GM21786 (cell line): ENCODE data around the gene SEC14L5.

Experiments
- ATAC-seq: cut with Tn5 transposase; IDR thresholded peaks from one replicate; pipeline ENCODE4 v1.9.1; 2021; ENCODE audit not compliant: unreplicated experiment

SEC14L5 gene

DNA sequence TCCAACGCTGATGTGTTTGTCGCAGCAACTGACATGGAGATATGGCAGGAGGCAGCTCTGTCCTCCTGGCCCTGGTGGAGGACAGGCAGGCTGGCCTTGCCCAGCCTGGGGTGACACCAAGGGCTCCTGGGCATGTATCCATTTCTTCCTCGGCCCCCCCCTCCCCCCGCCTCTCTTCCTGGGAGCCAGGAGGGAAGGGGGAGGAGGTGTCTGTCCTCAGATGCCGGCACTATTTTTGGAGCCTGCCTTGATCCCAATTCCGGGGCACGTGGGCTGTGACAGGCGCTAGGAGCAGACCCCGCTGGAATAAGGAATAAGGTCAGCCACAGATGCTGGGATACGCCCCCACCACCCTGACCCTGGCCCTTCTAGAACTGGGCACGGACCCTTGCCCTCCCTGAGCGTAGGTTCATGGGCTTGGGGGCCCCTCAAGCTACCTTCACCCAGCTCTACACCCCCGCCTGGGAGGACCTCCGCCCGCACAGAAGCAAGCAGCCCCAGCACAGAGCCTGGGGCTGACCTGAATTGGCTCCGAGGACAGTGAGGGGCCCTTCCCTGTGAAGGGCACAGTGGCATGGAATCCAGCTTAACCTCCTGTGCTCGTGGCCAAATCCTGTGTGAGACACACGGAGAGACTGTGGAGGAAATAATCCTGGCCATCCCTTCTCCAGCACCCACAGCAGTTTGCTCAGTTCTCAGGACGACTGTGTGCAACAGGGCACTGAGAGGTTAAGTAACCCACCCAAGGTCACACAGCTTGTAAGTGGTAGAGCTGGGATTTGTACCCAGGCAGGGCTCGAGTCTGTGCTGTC is 24.1 kb downstream of the SEC14L5 start:
- no peak for ATAC-seq

DNA sequence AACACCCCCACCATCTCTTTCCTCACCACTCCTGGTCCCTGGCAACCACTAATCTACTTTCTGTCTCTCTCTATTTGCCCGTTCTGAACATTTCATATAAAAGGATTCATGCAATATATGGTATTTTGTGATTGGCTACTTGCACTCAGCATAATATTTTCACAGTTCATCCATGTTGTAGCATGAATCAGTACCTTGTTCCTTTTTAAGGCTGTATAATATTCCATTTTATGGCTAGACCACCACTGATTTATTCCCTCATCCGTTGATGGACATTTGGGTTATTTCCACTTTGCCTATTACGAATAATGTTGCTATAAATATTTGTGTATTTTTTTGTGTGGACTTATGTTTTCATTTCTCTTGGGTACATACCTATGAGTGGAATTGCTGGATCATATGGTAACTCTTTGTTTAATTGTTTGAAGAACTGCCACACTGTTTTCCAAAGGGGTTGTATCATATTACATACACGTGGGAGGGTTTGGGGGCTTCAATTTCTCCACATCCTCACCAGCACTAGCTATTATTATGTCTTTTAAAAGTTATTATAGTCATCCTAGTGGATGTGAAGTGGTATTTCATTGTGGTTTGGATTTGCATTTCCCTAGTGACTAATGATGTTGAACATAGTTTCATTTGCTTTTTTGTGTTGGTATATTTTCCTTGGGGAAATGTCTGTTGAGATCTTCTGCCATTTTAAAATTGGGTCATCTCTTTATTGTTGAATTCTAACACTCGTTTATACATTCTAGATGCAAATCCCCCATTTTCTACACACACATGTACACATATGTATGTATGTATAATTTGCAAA is 26.3 kb downstream of the SEC14L5 start:
- no peak for ATAC-seq

DNA sequence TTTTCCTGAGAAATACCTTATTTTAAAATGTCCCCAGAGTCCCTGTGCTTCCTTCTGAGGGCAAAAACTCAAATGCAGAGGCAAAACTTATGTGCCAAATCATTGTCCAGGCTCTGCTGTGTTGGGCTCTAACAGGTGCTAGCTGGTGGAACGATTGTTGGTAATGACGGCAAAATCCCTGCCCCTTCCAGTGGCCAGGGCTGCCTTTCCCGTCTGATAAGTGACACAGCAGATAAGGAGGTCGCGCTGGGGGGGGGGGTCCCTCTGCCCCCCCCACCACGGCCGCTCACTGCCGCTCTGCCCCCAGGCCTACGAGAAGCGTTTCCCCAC is 29.1 kb downstream of the SEC14L5 start:
- no peak for ATAC-seq

GRCh38 chr16:4987580-4988374 is 29.6 kb downstream of the SEC14L5 start:
- no peak for ATAC-seq

DNA sequence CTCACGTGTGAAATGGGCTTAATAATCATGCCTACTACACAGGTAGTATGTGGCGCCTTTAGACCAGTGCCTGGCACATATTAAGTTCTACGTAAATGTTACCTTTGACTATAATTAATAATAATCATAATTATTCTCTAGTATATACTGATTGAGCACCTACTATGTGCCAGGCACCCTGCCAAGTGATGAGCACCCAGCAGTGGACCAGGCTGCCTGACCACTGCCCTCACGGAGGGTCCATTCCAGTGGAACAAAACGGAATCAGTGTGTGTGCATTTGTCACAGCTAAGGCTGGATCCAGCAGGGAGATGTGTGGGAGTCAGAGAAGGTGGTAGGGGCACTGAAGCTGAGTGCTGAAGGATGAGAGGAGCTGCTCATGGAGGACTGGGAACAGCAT is 30.5 kb downstream of the SEC14L5 start:
- ATAC-seq = no peak

- no peak for ATAC-seq
These were observed 31.4 kb downstream of the SEC14L5 start for GRCh38 chr16:4989391-4990006.

- no peak for ATAC-seq
These were observed 32.3 kb downstream of the SEC14L5 start for GRCh38 chr16:4990415-4990814.

DNA sequence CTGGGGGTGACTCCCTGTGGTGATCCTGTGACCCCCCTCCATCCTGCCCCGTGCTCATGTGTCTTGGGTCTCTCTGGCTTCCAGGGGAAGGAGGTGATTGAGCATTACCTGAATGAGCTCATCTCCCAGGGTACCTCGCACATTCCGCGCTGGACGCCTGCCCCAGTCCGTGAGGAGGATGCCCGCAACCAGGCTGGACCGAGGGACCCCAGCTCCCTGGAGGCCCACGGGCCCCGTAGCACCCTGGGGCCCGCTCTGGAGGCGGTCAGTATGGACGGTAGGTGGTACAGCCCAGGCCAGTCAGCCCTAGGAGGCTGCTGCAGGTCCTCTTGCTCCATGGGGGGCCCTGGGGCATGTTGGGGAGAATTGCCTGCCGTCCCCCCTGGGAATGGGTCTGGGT is 33.6 kb downstream of the SEC14L5 start:
- ATAC-seq = no peak

DNA sequence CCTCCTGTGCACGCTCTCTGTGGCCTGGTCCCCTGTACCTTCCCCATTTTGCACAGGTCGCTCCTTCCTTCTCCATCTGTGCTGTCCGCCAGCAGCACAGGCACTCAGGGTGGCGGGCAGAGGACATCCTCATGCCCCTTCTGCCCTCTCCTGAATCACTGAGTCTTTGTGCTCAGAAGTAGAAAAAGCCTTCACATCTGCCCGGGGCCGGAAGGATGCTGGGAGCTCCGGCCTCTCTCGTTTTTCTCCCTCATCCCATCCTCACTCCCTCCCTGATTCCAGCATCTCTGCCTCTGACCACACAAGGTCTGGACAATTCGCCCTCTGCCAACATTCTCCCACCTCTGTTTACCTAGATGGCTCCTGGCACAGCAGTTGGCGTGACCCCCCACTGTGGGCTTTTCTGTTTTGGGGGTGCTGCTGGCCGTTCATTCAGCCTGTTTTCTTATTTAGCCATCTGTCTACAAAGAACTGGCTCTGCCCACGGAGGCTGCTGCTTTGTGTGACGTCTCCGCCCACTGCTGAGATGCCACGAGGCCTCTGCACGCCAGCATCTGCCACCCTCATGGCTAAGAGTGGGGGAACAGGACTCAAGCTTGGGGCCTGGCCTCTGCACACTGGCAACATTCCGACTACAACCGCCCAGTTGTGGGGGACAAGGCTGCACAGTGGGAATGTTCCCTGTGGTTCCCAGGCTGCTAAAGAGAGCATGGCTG is 36.7 kb downstream of the SEC14L5 start:
- no peak for ATAC-seq

GRCh38 chr16:5000573-5001001 is 42.5 kb downstream of the SEC14L5 start:
- ATAC-seq = no peak

DNA sequence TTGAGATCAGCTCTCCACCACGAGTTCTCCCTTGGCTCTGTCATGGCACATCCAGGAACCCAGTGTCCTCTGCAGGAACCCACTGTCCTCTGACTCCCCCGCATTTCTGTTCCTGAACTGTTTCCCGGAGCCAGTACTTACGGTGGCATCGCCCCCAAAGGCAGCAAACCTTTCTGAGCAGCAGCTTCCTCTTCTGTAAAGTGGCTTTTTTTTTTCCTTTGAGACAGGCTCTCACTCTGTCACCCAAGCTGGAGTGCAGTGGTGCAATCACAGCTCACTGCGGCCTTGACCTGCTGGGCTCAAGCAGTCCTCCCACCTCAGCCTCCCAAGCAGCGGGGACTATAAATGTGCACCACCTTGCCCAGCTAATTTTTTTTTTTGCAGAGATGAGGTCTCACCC is 43.4 kb downstream of the SEC14L5 start:
- no peak for ATAC-seq

DNA sequence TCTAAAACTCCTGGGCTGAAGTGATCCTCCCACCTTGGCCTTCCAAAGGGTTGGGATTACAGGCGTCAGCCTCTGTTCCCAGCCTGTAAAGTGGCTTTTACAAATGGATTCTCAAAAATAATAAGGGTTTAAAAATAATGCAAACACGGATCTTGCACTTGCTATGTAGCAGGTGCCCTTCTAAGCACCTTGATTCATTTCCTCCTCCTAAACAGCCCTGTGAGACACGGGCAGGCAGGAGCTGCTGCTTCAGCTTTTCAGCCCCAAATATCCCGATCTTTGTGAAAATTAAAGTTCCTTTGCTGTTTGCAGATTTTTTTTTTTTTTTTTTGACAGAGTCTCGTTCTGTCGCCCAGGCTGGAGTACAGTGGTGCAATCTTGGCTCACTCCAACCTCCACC is 43.9 kb downstream of the SEC14L5 start:
- no peak for ATAC-seq

DNA sequence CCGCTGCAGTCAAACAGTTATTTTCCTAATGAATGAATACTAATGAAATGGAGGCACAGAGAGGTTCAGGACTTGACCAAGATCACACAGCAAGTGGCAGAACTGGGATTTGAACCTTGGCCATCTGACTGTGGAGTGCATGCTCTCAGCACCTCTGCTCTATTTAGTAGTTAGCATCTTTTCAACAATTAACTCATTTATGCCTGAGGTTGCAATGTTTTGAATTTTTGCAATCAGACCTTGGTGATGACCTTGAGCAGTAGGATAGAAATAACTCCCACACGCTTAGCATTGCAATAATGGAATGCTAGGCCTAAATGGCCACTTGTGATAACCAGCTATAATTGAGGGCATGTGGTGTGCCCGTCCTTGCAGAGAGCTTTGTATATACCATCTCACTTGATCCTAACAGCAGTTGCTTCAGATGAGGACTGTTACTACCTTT is 44.6 kb downstream of the SEC14L5 start:
- ATAC-seq = no peak

DNA sequence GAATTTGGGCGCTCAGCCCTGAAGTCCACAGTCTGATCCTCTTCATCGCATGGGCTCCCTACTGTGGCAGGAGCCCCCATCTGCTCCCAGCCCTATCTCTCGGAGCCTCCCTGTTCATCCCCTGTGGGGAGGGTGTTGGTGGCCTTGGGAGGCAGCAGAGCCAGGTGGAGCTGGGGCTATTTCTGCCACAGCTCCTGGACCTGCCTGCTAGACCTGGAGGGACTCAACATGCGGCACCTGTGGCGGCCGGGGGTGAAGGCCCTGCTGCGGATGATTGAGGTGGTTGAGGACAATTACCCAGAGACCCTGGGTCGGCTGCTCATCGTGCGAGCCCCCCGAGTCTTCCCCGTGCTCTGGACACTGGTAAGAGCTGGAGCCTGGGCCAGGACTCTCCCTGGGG is 45.1 kb downstream of the SEC14L5 start:
- no peak for ATAC-seq

GRCh38 chr16:5003828-5004227 is 45.7 kb downstream of the SEC14L5 start:
- ATAC-seq = no peak

DNA sequence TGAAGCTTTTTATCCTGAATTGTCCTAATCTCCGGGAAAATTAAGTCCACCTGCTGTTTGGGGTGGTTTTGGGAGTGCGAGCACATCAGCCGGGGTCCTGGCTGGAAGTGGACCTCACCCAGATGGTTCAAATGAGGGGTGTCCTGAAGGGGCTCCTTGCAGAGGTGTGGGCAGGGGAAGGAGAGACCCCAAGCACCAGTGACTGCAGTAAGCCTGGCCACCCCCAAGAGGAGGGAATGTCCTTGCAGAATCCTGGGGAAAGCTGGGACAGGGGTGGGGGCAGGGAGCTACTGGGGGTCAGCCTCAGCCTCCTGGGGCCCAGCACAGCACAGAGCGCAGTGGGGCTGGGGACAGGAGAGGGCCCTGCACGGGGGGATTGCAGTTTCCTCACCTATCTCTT is 46.2 kb downstream of the SEC14L5 start:
- no peak for ATAC-seq

DNA sequence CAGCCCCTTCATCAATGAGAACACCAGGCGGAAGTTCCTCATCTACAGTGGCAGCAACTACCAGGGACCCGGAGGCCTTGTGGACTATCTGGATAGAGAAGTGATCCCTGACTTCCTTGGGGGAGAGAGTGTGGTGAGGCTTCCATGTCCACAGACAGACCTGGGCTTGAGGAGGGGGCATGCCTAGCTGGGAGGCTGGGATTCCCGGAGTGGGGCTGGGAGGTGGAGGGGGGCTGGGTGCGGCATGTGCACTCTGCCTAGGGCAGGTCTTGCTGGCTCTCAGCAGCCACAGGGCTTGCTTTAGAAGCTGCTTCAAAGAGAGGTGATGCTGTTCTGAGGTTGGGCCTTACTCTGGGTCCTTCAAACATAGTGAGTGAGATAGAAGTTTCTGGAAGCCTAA is 47.8 kb downstream of the SEC14L5 start:
- no peak for ATAC-seq

- no peak for ATAC-seq
These were observed 48.4 kb downstream of the SEC14L5 start for GRCh38 chr16:5006348-5007193.

DNA sequence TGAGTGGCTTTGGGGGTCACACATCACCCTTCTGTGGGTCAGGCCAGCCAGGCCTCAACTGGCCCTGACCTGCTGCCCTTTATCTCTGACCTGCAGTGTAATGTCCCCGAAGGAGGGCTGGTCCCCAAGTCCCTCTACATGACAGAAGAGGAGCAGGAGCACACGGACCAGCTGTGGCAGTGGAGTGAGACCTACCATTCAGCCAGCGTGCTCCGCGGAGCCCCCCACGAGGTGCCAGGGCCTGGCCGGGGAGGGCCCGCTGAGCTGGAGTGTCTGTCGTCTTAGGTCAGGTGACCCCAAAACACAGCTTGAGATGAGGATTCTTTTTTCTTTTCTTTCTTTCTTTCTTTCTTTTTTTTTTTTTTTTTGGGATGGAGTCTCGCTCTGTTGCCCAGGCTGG is 49.1 kb downstream of the SEC14L5 start:
- no peak for ATAC-seq

- no peak for ATAC-seq
These were observed 50.2 kb downstream of the SEC14L5 start for GRCh38 chr16:5008311-5008731.
